HFF-Myc (cell line): Measurements from ENCODE around the gene EML2.
"Not testable (repeated sequence)": the region's sequence is repeated elsewhere in the genome, so short reads cannot be mapped to it uniquely, and the experiment has no call there.

Experiments used
- DNase-seq: peaks from one replicate; pipeline ENCODE4 v3.0.0-alpha.2; 2011; ENCODE audit warnings: low read depth; ENCODE audit errors: extremely low read depth
- H3K4me3 ChIP-seq: replicated peaks from 2 replicates; pipeline ENCODE4 v1.5.1; 2011; ENCODE audit warnings: low read depth, mild to moderate bottlenecking, control low read depth, low read length
- TF ChIP-seq, protein P1 (sequence below): IDR thresholded peaks from 2 replicates; pipeline ENCODE4 v1.5.1; 2012; ENCODE audit warnings: mild to moderate bottlenecking, low read depth, low read length, control low read depth; ENCODE audit errors: missing control alignments

EML2 gene

GRCh38 chr19:45630463-45630862 lies 8.7 kb downstream of the EML2 start:
- no peak overlapping the region for H3K4me3 ChIP-seq
- DNase-seq = peak; percentile 83
- TF ChIP-seq, protein P1, sequence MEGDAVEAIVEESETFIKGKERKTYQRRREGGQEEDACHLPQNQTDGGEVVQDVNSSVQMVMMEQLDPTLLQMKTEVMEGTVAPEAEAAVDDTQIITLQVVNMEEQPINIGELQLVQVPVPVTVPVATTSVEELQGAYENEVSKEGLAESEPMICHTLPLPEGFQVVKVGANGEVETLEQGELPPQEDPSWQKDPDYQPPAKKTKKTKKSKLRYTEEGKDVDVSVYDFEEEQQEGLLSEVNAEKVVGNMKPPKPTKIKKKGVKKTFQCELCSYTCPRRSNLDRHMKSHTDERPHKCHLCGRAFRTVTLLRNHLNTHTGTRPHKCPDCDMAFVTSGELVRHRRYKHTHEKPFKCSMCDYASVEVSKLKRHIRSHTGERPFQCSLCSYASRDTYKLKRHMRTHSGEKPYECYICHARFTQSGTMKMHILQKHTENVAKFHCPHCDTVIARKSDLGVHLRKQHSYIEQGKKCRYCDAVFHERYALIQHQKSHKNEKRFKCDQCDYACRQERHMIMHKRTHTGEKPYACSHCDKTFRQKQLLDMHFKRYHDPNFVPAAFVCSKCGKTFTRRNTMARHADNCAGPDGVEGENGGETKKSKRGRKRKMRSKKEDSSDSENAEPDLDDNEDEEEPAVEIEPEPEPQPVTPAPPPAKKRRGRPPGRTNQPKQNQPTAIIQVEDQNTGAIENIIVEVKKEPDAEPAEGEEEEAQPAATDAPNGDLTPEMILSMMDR = no peak

- no peak for DNase-seq
- no peak overlapping the region for H3K4me3 ChIP-seq
- TF ChIP-seq, protein P1 = no peak
These were observed 9.5 kb downstream of the EML2 start for GRCh38 chr19:45629704-45630103.

GRCh38 chr19:45628219-45628618 lies 11.0 kb downstream of the EML2 start:
- not testable (repeated sequence) for H3K4me3 ChIP-seq, DNase-seq

DNA sequence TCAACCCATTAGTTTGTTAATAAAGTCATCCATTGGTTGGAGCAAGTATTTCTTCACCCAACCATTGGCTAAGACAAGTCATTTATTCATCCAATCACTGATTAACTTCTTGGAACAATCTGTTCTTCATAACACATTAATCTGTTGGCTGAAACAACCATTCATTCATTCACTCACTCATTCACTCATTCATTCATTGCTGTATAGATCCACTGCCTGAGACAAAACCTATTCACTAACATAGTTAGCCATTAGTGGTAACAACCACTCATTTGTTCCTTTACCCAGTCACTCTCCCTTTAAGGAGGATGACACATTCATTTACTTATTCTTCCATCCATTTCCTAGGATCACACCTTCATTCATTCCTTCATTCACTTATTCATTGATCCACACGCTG lies 15.2 kb downstream of the EML2 start:
- H3K4me3 ChIP-seq = no peak overlapping the region
- no peak for DNase-seq
- TF ChIP-seq, protein P1 = no peak

- TF ChIP-seq, protein P1 = no peak
- no peak overlapping the region for H3K4me3 ChIP-seq
- DNase-seq = no peak
These were observed 17.2 kb downstream of the EML2 start for GRCh38 chr19:45621976-45622503.

DNA sequence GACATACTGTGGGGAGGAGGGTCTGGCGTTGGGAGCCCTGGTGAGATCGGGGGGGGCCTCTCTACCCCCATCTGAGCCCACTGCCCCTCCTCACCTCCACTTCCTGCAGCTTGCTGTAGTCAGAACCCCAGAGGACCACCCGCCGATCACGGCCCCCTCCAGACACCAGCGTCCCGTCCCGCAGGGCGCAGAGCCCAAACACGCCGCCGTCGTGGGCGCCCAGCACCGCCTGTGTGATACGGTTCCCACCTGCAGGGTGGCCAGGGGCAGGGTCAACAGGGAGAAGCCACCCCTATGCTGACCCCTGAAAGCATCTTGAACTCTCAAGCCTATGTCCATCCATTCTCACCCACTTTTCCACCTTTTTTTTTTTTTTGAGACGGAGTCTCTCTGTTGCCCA lies 17.8 kb downstream of the EML2 start:
- TF ChIP-seq, protein P1 = no peak
- DNase-seq = no peak
- H3K4me3 ChIP-seq = no peak overlapping the region

- no peak overlapping the region for H3K4me3 ChIP-seq
- no peak for DNase-seq
- TF ChIP-seq, protein P1 = no peak
These were observed 22.5 kb downstream of the EML2 start for GRCh38 chr19:45616704-45617017.
